Fibroblast of the conjunctiva (primary cell): ENCODE data around the gene SLC9A9.
"Not testable (repeated sequence)": the region's sequence is repeated elsewhere in the genome, so short reads cannot be mapped to it uniquely, and the experiment has no call there.

ENCODE experiments used
- DNase-seq: peaks from one replicate; pipeline ENCODE4 v3.0.0-alpha.2; 2010; ENCODE audit warnings: low read depth

The SLC9A9 gene

GRCh38 chr3:143847787-143848631 is at the start of gene SLC9A9:
Gene SLC9A9 (minus strand): TSS chr3:143848468. CDS start chr3:143848322, 146 bp downstream.
- DNase-seq = peak; percentile 70

- DNase-seq = peak; percentile 13
Observed at GRCh38 chr3:143897576-143898295, 49.5 kb upstream of the SLC9A9 start.

GRCh38 chr3:143896486-143896885 is 48.2 kb upstream of the SLC9A9 start:
- DNase-seq = no peak

GRCh38 chr3:143895805-143896204 is 47.5 kb upstream of the SLC9A9 start:
- no peak for DNase-seq

- DNase-seq = no peak
Observed at GRCh38 chr3:143888846-143889245, 40.6 kb upstream of the SLC9A9 start.

GRCh38 chr3:143888166-143888565 is 39.9 kb upstream of the SLC9A9 start:
- no peak for DNase-seq

- DNase-seq = no peak
Observed at GRCh38 chr3:143885780-143886427, 37.6 kb upstream of the SLC9A9 start.

- no peak for DNase-seq
Observed at GRCh38 chr3:143884861-143885260, 36.6 kb upstream of the SLC9A9 start.

GRCh38 chr3:143883151-143883550 is 34.9 kb upstream of the SLC9A9 start:
- DNase-seq = no peak

GRCh38 chr3:143881095-143881494 is 32.8 kb upstream of the SLC9A9 start:
- DNase-seq = no peak

GRCh38 chr3:143875546-143875945 is 27.3 kb upstream of the SLC9A9 start:
- DNase-seq = no peak

GRCh38 chr3:143873553-143873952 is 25.3 kb upstream of the SLC9A9 start:
- DNase-seq = not testable (repeated sequence)

- DNase-seq = peak; percentile 56
Observed at GRCh38 chr3:143865302-143865701, 17.0 kb upstream of the SLC9A9 start.

- DNase-seq = no peak
Observed at GRCh38 chr3:143859465-143860203, 11.4 kb upstream of the SLC9A9 start.

GRCh38 chr3:143856252-143856970 is 8.1 kb upstream of the SLC9A9 start:
- no peak for DNase-seq

- DNase-seq = no peak
Observed at GRCh38 chr3:143855183-143855582, 6.9 kb upstream of the SLC9A9 start.

GRCh38 chr3:143851331-143852017 is 3.2 kb upstream of the SLC9A9 start:
- DNase-seq = no peak

GRCh38 chr3:143850877-143851276 is 2.6 kb upstream of the SLC9A9 start:
- DNase-seq = no peak

GRCh38 chr3:143849854-143850549 is 1.7 kb upstream of the SLC9A9 start:
- peak; percentile 85 for DNase-seq

- DNase-seq = no peak
Observed at GRCh38 chr3:143848704-143849103, 436 bp upstream of the SLC9A9 start.
